Activated CD8-positive, alpha-beta T cell treated with anti-CD3 and anti-CD28 coated beads, Interleukin-2, amount 10 ng/mL, durations not matched to agents 7 days and 5 days (primary cell): ENCODE results near the gene MCFD2. TPM values are rescaled to one million over a fixed set of nuclear protein-coding genes. Genes with fewer than 3 reads are reported as not detected.

Source experiments
- ATAC-seq: fragments of 150-1000 bp; cut with Tn5 transposase; one replicate; pipeline ENCODE4 v1.10.0; 2021; ENCODE audit warnings: moderate library complexity
- CTCF ChIA-PET: fragments of 350-600 bp; sonication (Branson Sonifier 250); formaldehyde crosslinking; loops from one replicate; lab custom pipeline; 2021; ENCODE audit warnings: antibody characterized with exemption; lab: Charles Lee
- POLR2A ChIA-PET: fragments of 350-600 bp; sonication (Branson Sonifier 250); formaldehyde crosslinking; loops from one replicate; lab custom pipeline; 2021; ENCODE audit warnings: antibody characterized with exemption; lab: Charles Lee
- DNase-seq: peaks from one replicate; pipeline ENCODE4 v3.0.0-alpha.2; 2020
- H3K27ac Mint-ChIP-seq: one replicate; pipeline ENCODE4 v1.8.0; 2021; ENCODE audit warnings: mild to moderate bottlenecking, mixed read lengths
- H3K27me3 Mint-ChIP-seq: one replicate; pipeline ENCODE4 v1.8.0; 2021; ENCODE audit warnings: low read depth, mixed read lengths
- H3K36me3 Mint-ChIP-seq: one replicate; pipeline ENCODE4 v1.8.0; 2021; ENCODE audit warnings: low read depth, mixed read lengths
- H3K4me1 Mint-ChIP-seq: one replicate; pipeline ENCODE4 v1.8.0; 2021; ENCODE audit warnings: low read depth, mixed read lengths
- H3K4me3 Mint-ChIP-seq: one replicate; pipeline ENCODE4 v1.8.0; 2021; ENCODE audit warnings: mild to moderate bottlenecking, mixed read lengths
- H3K9me3 Mint-ChIP-seq: one replicate; pipeline ENCODE4 v1.8.0; 2022; ENCODE audit warnings: mixed read lengths; ENCODE audit not compliant: insufficient read depth
- total RNA-seq, 2 experiments: library from RNA; stranded (reverse); gene quantifications; one replicate each; pipeline ENCODE4 v1.2.3, GENCODE V29; 2021

Gene MCFD2
- total RNA-seq, 2 experiments from 2014 or later, result 41.7 to 44.3 TPM

DNA sequence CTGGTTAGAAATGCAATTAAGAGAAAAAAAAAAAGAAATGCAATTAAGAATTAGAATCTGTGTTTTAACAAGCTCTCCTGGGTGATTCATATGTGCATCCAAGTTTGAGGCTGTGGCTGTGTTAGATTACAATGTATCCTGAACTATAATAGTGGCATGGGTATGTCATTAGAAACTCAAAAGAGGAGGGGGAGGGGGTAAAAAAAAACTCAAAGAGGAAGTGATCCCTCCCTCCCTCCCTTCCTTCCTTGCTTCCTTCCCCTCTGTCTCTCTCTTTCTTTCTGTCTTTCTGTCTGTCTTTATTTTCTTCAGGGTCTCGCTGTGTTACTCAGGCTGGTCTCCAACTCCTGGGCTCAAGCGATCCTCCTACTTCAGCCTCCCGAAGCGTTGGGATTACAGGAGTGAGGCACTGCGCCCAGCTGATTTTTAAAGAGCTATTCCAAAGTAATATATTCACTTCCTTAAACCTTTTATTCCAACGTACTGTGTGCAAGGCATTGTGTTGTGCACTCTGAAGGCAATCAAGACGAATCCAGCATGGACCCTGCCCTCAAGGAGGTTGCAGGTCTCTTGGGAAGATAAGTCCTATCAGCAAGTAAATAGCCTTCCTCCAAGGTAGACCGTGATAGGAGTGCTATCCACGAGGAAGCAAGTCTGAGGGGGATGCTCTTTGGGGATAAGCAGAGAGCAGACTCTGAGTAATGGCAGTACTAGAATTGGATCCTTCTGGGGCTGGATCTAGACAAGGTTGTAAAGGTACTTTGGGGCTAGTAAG, 35.9 kb upstream of the MCFD2 start:
- H3K27ac Mint-ChIP-seq, result peak overlapping the region; percentile 58
- H3K4me3 Mint-ChIP-seq, result no peak overlapping the region
- no peaks in the 10 kb centered on the region for H3K27me3 Mint-ChIP-seq
- ChIA-PET CTCF (interaction anchor here (1.0 to 1.3 kb wide), 2 partner anchors 29 to 38 kb away, joined by 3 read pairs; no protein-coding TSS in a partner anchor), POLR2A (no interaction called here)
- no peaks in the 10 kb centered on the region for H3K9me3 Mint-ChIP-seq
- peaks cover 33% of the 10 kb centered on the region for H3K4me1 Mint-ChIP-seq
- no peak for DNase-seq
- peaks cover 72% of the 10 kb centered on the region for H3K36me3 Mint-ChIP-seq
- ATAC-seq, result no peak

DNA sequence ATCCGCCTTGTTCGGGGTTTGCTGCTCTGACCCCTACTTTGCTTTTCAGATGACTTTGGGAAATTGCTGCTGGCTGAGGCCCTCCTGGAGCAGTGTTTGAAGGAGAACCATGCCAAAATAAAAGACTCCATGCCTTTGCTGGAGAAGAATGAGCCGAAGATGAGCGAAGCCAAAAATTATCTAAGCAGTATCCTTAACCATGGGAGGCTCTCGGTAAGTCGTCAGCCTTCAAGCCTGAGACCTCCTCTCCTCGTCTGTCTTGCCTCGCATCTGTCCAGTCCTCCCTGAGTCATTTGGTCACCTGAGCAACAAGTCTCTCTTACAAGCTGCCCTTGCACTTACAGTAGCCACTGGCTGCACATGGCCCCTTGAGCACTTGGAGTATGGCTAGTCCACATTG, 34.7 kb upstream of the MCFD2 start:
- H3K9me3 Mint-ChIP-seq, result no peaks in the 10 kb centered on the region
- CTCF ChIA-PET, result interaction anchor here (1.0 kb wide), 1 partner anchor 30 kb away, joined by 3 read pairs; no protein-coding TSS in a partner anchor
- H3K4me1 Mint-ChIP-seq, result peaks cover 43% of the 10 kb centered on the region
- no peaks in the 10 kb centered on the region for H3K27me3 Mint-ChIP-seq
- POLR2A ChIA-PET, result no interaction called here
- no peak for ATAC-seq
- no peak for DNase-seq
- no peak overlapping the region for H3K4me3 Mint-ChIP-seq
- peaks cover 71% of the 10 kb centered on the region for H3K36me3 Mint-ChIP-seq
- H3K27ac Mint-ChIP-seq, result peak overlapping the region; percentile 58

DNA sequence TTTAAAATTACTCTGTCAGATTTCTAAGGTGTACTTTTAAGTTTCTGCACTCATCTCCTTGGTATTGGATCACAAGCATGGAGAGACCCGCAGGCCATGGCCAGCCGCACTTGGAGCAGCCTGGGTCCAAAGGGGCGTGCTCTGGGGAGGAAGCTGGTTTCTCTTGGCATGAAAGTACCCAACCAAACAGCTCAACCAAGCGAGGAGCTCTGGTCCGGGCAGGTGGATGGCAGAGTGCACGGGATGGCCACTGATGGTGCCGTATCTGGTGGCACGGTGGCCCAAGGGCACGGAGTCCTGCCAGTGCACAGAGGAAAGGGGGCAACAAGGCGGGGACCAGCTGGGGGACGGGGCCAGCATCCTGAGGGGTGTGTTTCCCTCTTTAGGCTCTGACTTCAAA, 32.2 kb upstream of the MCFD2 start:
- Mint-ChIP-seq H3K4me3 (no peak overlapping the region), H3K4me1 (peaks cover 64% of the 10 kb centered on the region), H3K27ac (peak overlapping the region; percentile 15), H3K9me3 (no peaks in the 10 kb centered on the region), H3K36me3 (peaks cover 64% of the 10 kb centered on the region), H3K27me3 (no peaks in the 10 kb centered on the region)
- ChIA-PET POLR2A (no interaction called here), CTCF (interaction anchor here (1.5 kb wide), 1 partner anchor 10 kb away, joined by 3 read pairs; no protein-coding TSS in a partner anchor)
- ATAC-seq, result no peak
- no peak for DNase-seq

DNA sequence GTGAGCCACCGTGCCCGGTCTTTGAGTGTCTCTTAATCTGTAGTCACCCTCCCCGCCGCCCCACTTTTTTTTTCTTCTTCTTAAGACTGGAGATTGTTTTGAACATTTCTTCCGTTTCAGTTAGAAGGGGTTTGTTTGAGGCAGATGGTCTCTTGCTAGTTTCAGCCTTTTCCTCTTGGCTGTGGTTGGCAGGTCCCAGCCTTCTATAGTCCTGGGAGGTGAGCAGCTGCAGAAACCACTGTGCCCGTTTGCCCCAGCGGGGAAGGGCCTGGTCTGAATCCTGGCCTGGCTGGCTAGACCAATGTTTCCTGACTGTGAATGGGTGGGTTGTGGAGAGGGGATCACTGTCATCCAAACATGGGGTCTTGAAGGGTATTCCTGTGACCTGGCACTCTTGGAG, 30.1 kb upstream of the MCFD2 start:
- Mint-ChIP-seq H3K27me3 (no peaks in the 10 kb centered on the region), H3K27ac (peak overlapping the region; percentile 77), H3K4me3 (peak overlapping the region; percentile 48), H3K4me1 (peaks cover 59% of the 10 kb centered on the region), H3K36me3 (peaks cover 52% of the 10 kb centered on the region), H3K9me3 (no peaks in the 10 kb centered on the region)
- ChIA-PET CTCF (no interaction called here), POLR2A (no interaction called here)
- no peak for ATAC-seq
- no peak for DNase-seq

DNA sequence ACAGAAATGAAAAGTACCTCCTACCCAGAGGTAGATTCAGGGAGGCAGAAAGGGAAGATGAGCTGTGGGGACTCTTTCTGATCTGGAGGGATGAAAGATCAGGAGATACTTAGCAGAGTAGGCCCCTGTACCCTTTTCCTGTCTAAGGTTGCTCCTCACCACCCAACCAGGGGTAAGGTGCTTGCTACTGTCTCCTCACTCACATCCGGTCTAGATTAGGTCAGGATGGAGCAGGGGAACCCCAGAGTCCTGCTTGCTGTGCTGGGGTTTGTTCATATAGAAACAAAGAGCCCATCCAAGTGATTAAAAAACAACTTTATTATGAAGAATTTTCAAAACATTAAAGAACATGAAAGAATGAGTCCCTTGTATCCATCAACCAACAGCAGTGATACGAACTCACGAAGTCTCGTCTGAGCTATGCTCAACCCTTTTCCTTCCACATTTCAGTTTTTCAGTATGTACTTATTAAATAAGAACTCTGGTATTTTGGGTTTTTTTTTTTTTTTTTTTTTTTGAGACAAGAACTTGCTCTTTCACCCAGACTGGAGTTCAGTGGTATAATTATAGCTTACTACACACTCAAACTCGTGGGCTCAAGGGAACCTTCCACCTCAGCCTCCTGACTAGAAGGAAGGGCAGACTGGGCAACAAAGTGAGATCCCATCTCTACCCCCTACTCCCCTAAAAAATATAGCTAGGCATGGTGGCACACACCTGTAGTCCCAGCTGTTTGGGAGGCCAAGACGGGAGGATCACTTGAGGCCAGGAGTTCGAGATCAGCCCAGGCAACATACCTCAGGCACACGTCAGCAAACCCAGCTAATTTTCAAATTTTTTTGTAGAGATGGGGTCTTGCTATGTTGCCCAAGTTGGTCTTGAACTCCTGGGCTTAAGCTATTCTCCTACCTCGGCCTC, 28.5 kb upstream of the MCFD2 start:
- Mint-ChIP-seq H3K9me3 (no peaks in the 10 kb centered on the region), H3K36me3 (peaks cover 47% of the 10 kb centered on the region), H3K4me3 (peak overlapping the region; percentile 99), H3K27me3 (no peaks in the 10 kb centered on the region), H3K27ac (peak overlapping the region; percentile 99), H3K4me1 (peaks cover 61% of the 10 kb centered on the region)
- peak; percentile 55 for ATAC-seq
- DNase-seq, result peak; percentile 78
- ChIA-PET CTCF (interaction anchor here (0.7 to 1.7 kb wide), 8 partner anchors 13 to 330 kb away, joined by 3 to 5 read pairs (median 3); no protein-coding TSS in a partner anchor), POLR2A (interaction anchor here (0.7 to 1.2 kb wide), 4 partner anchors 8 to 236 kb away, joined by 3 to 4 read pairs (median 3); no protein-coding TSS in a partner anchor)

DNA sequence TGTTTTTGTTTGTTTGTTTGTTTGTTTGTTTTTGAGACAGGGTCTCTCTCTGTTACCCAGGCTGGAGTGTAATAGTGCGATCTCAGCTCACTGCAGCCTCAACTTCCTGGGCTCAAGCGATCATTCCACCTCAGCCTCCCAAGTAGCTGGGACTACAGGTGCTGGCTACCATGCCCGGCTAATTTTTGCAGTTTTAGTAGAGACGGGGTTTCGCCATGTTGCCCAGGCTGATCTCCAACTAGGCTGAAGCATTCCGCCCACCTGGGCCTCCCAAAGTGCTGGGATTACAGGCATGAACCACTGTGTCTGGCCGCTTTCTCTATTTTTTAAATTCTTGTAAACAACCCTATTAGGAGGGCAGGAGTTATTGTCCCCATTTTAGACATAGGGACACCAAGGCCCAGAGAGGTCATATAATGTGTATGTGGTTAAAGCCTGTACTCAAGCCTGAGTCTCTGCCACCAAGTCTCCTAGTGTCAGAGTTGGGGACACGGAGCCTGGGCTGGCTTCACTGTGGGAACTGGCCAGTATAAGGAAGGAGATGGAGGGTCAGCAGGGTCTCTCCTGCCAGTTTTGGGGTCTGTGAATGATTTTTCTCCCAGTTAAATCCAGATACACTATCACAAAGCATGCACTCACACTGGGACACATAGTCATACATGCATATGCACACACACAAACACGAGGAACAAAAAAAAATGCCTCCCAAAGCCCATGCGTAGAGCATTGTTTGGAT, 27.5 kb upstream of the MCFD2 start:
- Mint-ChIP-seq H3K36me3 (peaks cover 40% of the 10 kb centered on the region), H3K4me1 (peaks cover 55% of the 10 kb centered on the region), H3K27ac (peak overlapping the region; percentile 99), H3K9me3 (no peaks in the 10 kb centered on the region), H3K27me3 (no peaks in the 10 kb centered on the region), H3K4me3 (peak overlapping the region; percentile 99)
- ChIA-PET POLR2A (interaction anchor here (0.7 to 1.2 kb wide), 6 partner anchors 10 to 1384 kb away, joined by 3 to 4 read pairs (median 3); no protein-coding TSS in a partner anchor), CTCF (interaction anchor here (0.9 to 1.7 kb wide), 4 partner anchors 21 to 45 kb away, joined by 3 to 7 read pairs (median 4); no protein-coding TSS in a partner anchor)
- DNase-seq (no peak), ATAC-seq (no peak)

DNA sequence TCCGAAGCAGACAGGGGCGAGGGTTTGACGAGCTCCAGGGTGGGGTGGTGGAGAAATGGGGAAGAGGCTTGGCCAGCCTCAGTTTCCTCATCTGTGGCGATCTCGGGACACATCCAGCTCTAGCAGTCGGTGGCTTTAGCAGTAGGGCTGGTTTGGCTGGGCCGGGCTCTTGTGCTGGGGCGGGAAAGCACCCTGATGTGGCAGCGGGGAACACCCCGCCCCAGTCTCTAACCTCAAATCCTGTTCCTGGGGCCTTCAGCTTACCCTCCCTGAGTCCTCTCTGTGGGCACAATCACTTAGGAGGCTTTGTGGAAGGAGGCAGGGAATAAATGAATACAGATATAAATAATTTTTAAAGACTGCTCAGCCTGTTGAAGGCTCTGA, 26.5 kb upstream of the MCFD2 start:
- peak; percentile 48 for ATAC-seq
- POLR2A ChIA-PET, result interaction anchor here (0.9 to 1.2 kb wide), 5 partner anchors 9 to 1383 kb away, joined by 3 to 4 read pairs (median 3); no protein-coding TSS in a partner anchor
- peaks cover 37% of the 10 kb centered on the region for H3K36me3 Mint-ChIP-seq
- H3K4me3 Mint-ChIP-seq, result peak overlapping the region; percentile 99
- peak overlapping the region; percentile 99 for H3K27ac Mint-ChIP-seq
- no peaks in the 10 kb centered on the region for H3K9me3 Mint-ChIP-seq
- H3K4me1 Mint-ChIP-seq, result peaks cover 52% of the 10 kb centered on the region
- no peaks in the 10 kb centered on the region for H3K27me3 Mint-ChIP-seq
- CTCF ChIA-PET, result interaction anchor here (0.9 to 1.0 kb wide), 2 partner anchors 20 to 37 kb away, joined by 3 to 7 read pairs; no protein-coding TSS in a partner anchor
- DNase-seq, result peak; percentile 74

DNA sequence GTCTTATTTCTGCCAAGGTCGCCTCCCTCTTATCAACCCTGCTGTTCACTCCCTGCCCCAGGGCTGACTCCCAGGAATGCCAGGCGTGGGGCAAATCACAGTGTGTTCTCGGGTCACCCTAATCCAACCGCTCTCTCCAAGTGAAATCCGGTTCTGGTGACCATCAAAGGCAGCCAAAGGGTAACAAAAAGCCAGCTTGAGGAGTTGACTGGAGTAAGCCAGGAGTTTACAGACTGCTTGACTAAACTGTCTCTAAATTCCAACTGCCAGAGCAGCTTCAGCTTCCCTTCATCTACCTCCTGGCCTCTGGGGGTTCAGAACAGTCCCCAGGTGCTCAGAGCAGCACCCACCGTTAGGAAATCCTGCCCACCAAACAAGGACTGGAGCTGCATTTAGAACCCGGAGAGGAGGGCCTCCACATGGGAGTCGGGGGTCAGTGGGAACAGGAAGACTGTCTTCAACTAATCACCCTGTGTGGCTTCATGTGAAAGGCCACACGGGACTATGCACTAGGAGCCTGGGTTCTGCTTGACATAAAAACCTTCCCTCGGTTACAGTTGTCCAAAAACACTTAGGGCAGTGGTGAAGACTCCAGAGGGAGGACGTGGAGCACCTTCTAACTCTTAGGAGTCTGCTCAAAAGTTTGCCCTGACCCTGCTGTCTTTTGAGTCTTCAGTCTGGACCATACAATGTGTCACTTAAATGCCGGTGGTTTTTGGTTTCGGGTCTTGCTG, 24.2 kb upstream of the MCFD2 start:
- Mint-ChIP-seq H3K4me3 (peak overlapping the region; percentile 78), H3K4me1 (peaks cover 34% of the 10 kb centered on the region), H3K27me3 (no peaks in the 10 kb centered on the region), H3K36me3 (peaks cover 24% of the 10 kb centered on the region), H3K27ac (no peak overlapping the region), H3K9me3 (no peaks in the 10 kb centered on the region)
- ATAC-seq (no peak), DNase-seq (no peak)
- ChIA-PET POLR2A (no interaction called here), CTCF (interaction anchor here (0.9 kb wide), 1 partner anchor 10 kb away, joined by 3 read pairs; no protein-coding TSS in a partner anchor)

DNA sequence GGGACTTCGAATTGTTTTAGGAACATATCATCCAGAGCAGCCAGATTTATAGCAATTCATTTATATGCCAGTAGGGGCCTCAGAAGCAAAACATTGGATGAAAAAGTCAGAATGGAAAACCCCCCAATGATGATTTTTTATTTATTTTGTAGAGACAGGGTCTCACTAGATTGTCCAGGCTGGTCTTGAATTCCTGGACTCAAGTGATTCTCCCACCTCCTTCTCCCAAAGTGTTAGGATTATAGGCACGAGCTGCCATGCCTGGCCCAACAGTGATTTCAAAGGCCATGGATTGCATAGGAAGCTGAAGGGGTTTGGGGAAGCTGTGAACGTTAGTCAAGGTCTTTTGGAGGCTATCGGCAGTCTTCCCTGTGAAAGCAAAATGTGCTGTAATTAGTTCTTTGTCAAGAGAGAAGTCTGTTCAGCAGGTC, 21.9 kb upstream of the MCFD2 start:
- no peak overlapping the region for H3K27ac Mint-ChIP-seq
- CTCF ChIA-PET, result interaction anchor here (0.9 to 1.6 kb wide), 7 partner anchors 9 to 47 kb away, joined by 3 to 16 read pairs (median 3); no protein-coding TSS in a partner anchor
- no peak for DNase-seq

DNA sequence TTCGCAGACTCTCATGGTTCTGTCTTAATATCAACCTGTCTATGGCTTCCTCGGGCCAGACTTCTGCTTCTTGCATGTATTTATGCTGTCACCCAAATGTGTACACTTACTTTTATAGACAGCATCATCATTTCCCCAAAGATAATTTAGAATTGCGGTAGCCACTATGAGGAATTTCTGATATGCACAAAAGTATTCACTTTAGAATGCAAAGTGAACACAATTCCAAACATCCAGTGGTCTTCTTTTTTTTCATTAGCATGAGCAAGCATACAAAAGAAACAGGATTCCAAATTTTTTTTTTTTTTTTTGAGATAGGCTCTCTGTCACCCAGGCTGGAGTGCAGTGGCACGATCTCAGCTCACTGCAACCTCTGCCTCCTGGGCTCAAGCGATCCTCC, 21.0 kb upstream of the MCFD2 start:
- no peak overlapping the region for H3K4me3 Mint-ChIP-seq
- POLR2A ChIA-PET, result interaction anchor here (0.6 kb wide), 1 partner anchor 125 kb away, joined by 4 read pairs; no protein-coding TSS in a partner anchor
- H3K27me3 Mint-ChIP-seq, result no peaks in the 10 kb centered on the region
- peaks cover 16% of the 10 kb centered on the region for H3K4me1 Mint-ChIP-seq
- H3K36me3 Mint-ChIP-seq, result peaks cover 9% of the 10 kb centered on the region
- no peak overlapping the region for H3K27ac Mint-ChIP-seq
- CTCF ChIA-PET, result interaction anchor here (0.9 to 1.6 kb wide), 7 partner anchors 8 to 48 kb away, joined by 3 to 16 read pairs (median 3); no protein-coding TSS in a partner anchor
- no peak for ATAC-seq
- H3K9me3 Mint-ChIP-seq, result no peaks in the 10 kb centered on the region
- no peak for DNase-seq

More for the DNA sequence above, 21.9 kb upstream of the MCFD2 start:
- H3K9me3 Mint-ChIP-seq, result no peaks in the 10 kb centered on the region
- H3K4me3 Mint-ChIP-seq, result no peak overlapping the region
- peaks cover 17% of the 10 kb centered on the region for H3K4me1 Mint-ChIP-seq
- no peak for ATAC-seq
- POLR2A ChIA-PET, result interaction anchor here (0.6 kb wide), 1 partner anchor 124 kb away, joined by 4 read pairs; no protein-coding TSS in a partner anchor
- peaks cover 13% of the 10 kb centered on the region for H3K36me3 Mint-ChIP-seq
- no peaks in the 10 kb centered on the region for H3K27me3 Mint-ChIP-seq
